ENCODE results near the gene UBXN4. TPM values are rescaled to one million over a fixed set of nuclear protein-coding genes. Genes with fewer than 3 reads are reported as not detected.

Gene UBXN4
- total and polyA plus RNA-seq, 2 of the 13 experiments (the other 11 are each of a cell fraction or from before 2014, with no cell fraction given): 74.2 to 104 TPM

GRCh38 chr2:135802350-135802749 is 60.7 kb downstream of the UBXN4 start:
- H3K27me3 ChIP-seq (ENCODE audit: control insufficient read depth in 1 of 2, insufficient read depth in 2 of 2, low read length in 2 of 2): peaks cover 2 to 5% of the 10 kb centered on the region in 2 experiments; a peak in 2 of 5 replicates
- no peaks in the 10 kb centered on the region for H3K79me2 ChIP-seq (ENCODE audit: insufficient read depth, low read length)
- intact Hi-C loops (cut with micrococcal nuclease; ENCODE audit: unreplicated experiment): no loop called here
- no peaks in the 10 kb centered on the region for H4K20me1 ChIP-seq (ENCODE audit: insufficient read depth, low read length)
- DNase-seq (ENCODE audit: low spot score): no peak
- CTCF ChIA-PET (ENCODE audit: low intra/inter-chr PET ratio, low total read pairs): no interaction called here
- BruUV-seq (replicated peaks): no TSS peak
- H3K9ac ChIP-seq (ENCODE audit: insufficient read depth, low read depth, low read length): no peak overlapping the region
- no peak for FAIRE-seq
- no peak overlapping the region for H2AFZ ChIP-seq (ENCODE audit: low read length)
- POLR2A ChIA-PET: no interaction called here
- 58% methylated on average over 3 of the region's 3 CpGs for WGBS (ENCODE audit: low lambda C conversion rate)
- TF ChIP-seq ATF7 (IDR thresholded peaks at IDR 0.05) (0 out of 2 replicates have a peak, but pooled peaks have one; percentile 5), ATF7 (CRISPR knock-in tag; IDR thresholded peaks at IDR 0.05) (no peak), ZNF18 (CRISPR knock-in tag; IDR thresholded peaks at IDR 0.05; ENCODE audit: insufficient replicate concordance) (no peak)
- H3K9me3 ChIP-seq (ENCODE audit: low read length): peaks cover 30% of the 10 kb centered on the region
- no peaks in the 10 kb centered on the region for H3K36me3 ChIP-seq (replicated peaks in 1 of 2; ENCODE audit: control insufficient read depth in 1 of 2, insufficient read depth in 2 of 2, low read length in 2 of 2)
- in situ Hi-C loops (cut with HindIII; ENCODE audit: extremely low pct_ligation_motif_present, low pct_unique_long_range_greater_than_20kb): no loop called here
- no peak overlapping the region for H3K27ac ChIP-seq (ENCODE audit: extremely low read length, insufficient read depth, low read length)
- ATAC-seq: no peak
- H3K4me1 ChIP-seq (ENCODE audit: insufficient read depth, low read length): no peaks in the 10 kb centered on the region
- H3K4me3 ChIP-seq (replicated peaks in 1 of 3; ENCODE audit: insufficient read depth in 1 of 3, low read depth in 2 of 3, low read length in 3 of 3): no peak overlapping the region
- no peak overlapping the region for H3K4me2 ChIP-seq (ENCODE audit: low read depth, low read length)

GRCh38 chr2:135803278-135803677 is 61.6 kb downstream of the UBXN4 start:
- Histone ChIP-seq H3K4me1 (ENCODE audit: insufficient read depth, low read length) (no peaks in the 10 kb centered on the region), H3K9me3 (ENCODE audit: low read length) (peaks cover 30% of the 10 kb centered on the region), H3K79me2 (ENCODE audit: insufficient read depth, low read length) (no peaks in the 10 kb centered on the region), H3K4me2 (ENCODE audit: low read depth, low read length) (no peak overlapping the region), H3K36me3 (replicated peaks in 1 of 2; ENCODE audit: control insufficient read depth in 1 of 2, insufficient read depth in 2 of 2, low read length in 2 of 2) (no peaks in the 10 kb centered on the region), H3K27me3 (ENCODE audit: control insufficient read depth in 1 of 2, insufficient read depth in 2 of 2, low read length in 2 of 2) (peaks cover 2 to 5% of the 10 kb centered on the region in 2 experiments; a peak in 2 of 5 replicates), H2AFZ (ENCODE audit: low read length) (no peak overlapping the region), H3K27ac (ENCODE audit: extremely low read length, insufficient read depth, low read length) (no peak overlapping the region), H4K20me1 (ENCODE audit: insufficient read depth, low read length) (no peaks in the 10 kb centered on the region), H3K4me3 (replicated peaks in 1 of 3; ENCODE audit: insufficient read depth in 1 of 3, low read depth in 2 of 3, low read length in 3 of 3) (no peak overlapping the region), H3K9ac (ENCODE audit: insufficient read depth, low read depth, low read length) (no peak overlapping the region)
- in situ Hi-C loops (cut with HindIII; ENCODE audit: extremely low pct_ligation_motif_present, low pct_unique_long_range_greater_than_20kb) (no loop called here), intact Hi-C loops (cut with micrococcal nuclease; ENCODE audit: unreplicated experiment) (no loop called here)
- CTCF ChIA-PET (ENCODE audit: low intra/inter-chr PET ratio, low total read pairs): no interaction called here
- FAIRE-seq (no peak), ATAC-seq (peak; percentile 62), DNase-seq (ENCODE audit: low spot score) (peak; percentile 31)
- 17% methylated on average over 2 of the region's 2 CpGs for WGBS (ENCODE audit: low lambda C conversion rate)
- no TSS peak for BruUV-seq (replicated peaks)
- POLR2A ChIA-PET: no interaction called here
- no peak for TF ChIP-seq YEATS2 (CRISPR knock-in tag; IDR thresholded peaks at IDR 0.05; ENCODE audit: borderline replicate concordance)
- TF ChIP-seq ZSCAN21 (CRISPR knock-in tag; IDR thresholded peaks at IDR 0.05; ENCODE audit: borderline replicate concordance): no peak
- TF ChIP-seq IKZF4 (CRISPR knock-in tag; IDR thresholded peaks at IDR 0.05; ENCODE audit: borderline replicate concordance, low read depth, not compliant biosample characterization): no peak
- no peak for TF ChIP-seq ZNF652 (CRISPR knock-in tag; IDR thresholded peaks at IDR 0.05; ENCODE audit: borderline replicate concordance, low read depth)
- no peak for TF ChIP-seq NR2F2 (IDR thresholded peaks at IDR 0.05; ENCODE audit: borderline replicate concordance, low read depth)
- TF ChIP-seq ZFP82 (CRISPR knock-in tag; IDR thresholded peaks at IDR 0.05; ENCODE audit: borderline replicate concordance): no peak
- no peak for TF ChIP-seq RNF2 (conservative IDR thresholded peaks at IDR 0.05; ENCODE audit: low read depth)
- no peak for TF ChIP-seq ZNF615 (CRISPR knock-in tag; IDR thresholded peaks at IDR 0.05; ENCODE audit: borderline replicate concordance)
- no peak for TF ChIP-seq HMGXB4 (CRISPR knock-in tag; IDR thresholded peaks at IDR 0.05; ENCODE audit: borderline replicate concordance in 1 of 2, low read depth in 1 of 2)
- no peak for TF ChIP-seq NFYC (CRISPR knock-in tag; IDR thresholded peaks at IDR 0.05)
- TF ChIP-seq ZNF296 (CRISPR knock-in tag; conservative IDR thresholded peaks at IDR 0.05): no peak
- TF ChIP-seq ZNF207 (IDR thresholded peaks at IDR 0.05; ENCODE audit: borderline replicate concordance): no peak
- TF ChIP-seq MXI1 (IDR thresholded peaks at IDR 0.05; ENCODE audit: borderline replicate concordance, low read depth, low read length): no peak

Measured in HepG2 (cell line).